ENCODE data around the gene GUCD1. TPM values are rescaled to one million over a fixed set of nuclear protein-coding genes. Genes with fewer than 3 reads are reported as not detected.

Gene GUCD1
- total and polyA plus RNA-seq, 10 of the 15 experiments (the other 5 are each of a cell fraction or from before 2014, with no cell fraction given) = 56.0 to 177 (median 88.2) TPM

GRCh38 chr22:24564376-24565058, 9.6 kb upstream of the GUCD1 start:
- no peak overlapping the region for H3K27ac ChIP-seq (ENCODE audit: control insufficient read depth, insufficient read depth)
- no peak overlapping the region for H2AFZ ChIP-seq (ENCODE audit: control insufficient read depth, low read depth, low read length)
- in situ Hi-C loops (cut with MboI) (no loop called here), intact Hi-C loops (cut with micrococcal nuclease; ENCODE audit: unreplicated experiment) (no loop called here)
- H3K27me3 ChIP-seq (replicated peaks in 1 of 2; ENCODE audit: control insufficient read depth in 2 of 2, insufficient read depth in 2 of 2, low read length in 1 of 2) = no peaks in the 10 kb centered on the region
- ATAC-seq (no peak), DNase-seq (ENCODE audit: low read depth, low spot score) (no peak), FAIRE-seq (no peak)
- peaks cover 20% of the 10 kb centered on the region in 2 experiments for H3K36me3 ChIP-seq (ENCODE audit: control insufficient read depth in 2 of 2, insufficient read depth in 2 of 2, low read length in 1 of 2)
- no peak overlapping the region for H3K9ac ChIP-seq (ENCODE audit: control insufficient read depth, insufficient read depth, low read length)
- H3K4me2 ChIP-seq (ENCODE audit: control insufficient read depth, insufficient read depth) = no peak overlapping the region
- H4K20me1 ChIP-seq (ENCODE audit: control insufficient read depth, insufficient read depth) = peaks cover 3% of the 10 kb centered on the region; the same call in 1 of the 2 replicates
- peaks cover 52% of the 10 kb centered on the region for H3K79me2 ChIP-seq (ENCODE audit: control insufficient read depth, insufficient read depth, low read length)
- ChIA-PET POLR2A (interaction anchor here (0.5 to 6.6 kb wide), 6 partner anchors 9 to 57 kb away, joined by 3 to 42 read pairs (median 4); partner anchors contain the start of genes GUCD1 and SNRPD3), CTCF (no interaction called here), RAD21 (ENCODE audit: unreplicated experiment) (interaction anchor here (1.1 to 2.0 kb wide), 2 partner anchors 11 to 43 kb away, joined by 3 to 8 read pairs; no protein-coding TSS in a partner anchor), SMC1A (ENCODE audit: uncharacterized antibody, unreplicated experiment) (interaction anchor here (0.9 to 3.4 kb wide), 3 partner anchors 9 to 12 kb away, joined by 4 to 11 read pairs (median 4); partner anchors contain the start of gene GUCD1)
- H3K9me3 ChIP-seq (replicated peaks; ENCODE audit: control insufficient read depth, insufficient read depth, low read length) = no peaks in the 10 kb centered on the region
- no TSS peak for BruUV-seq (replicated peaks)
- 97% methylated on average over 2 of the region's 2 CpGs for WGBS (ENCODE audit: insufficient coverage, insufficient replicate concordance, low lambda C conversion rate, missing lambda C conversion rate)
- no peak overlapping the region for H3K4me3 ChIP-seq
- no peaks in the 10 kb centered on the region for H3K4me1 ChIP-seq (ENCODE audit: control insufficient read depth, insufficient read depth, low read length)
- no peak for TF ChIP-seq CTCF (IDR thresholded peaks at IDR 0.05 in 2 of 3, conservative IDR thresholded peaks at IDR 0.05 in 1 of 3; ENCODE audit: control insufficient read depth in 2 of 3, extremely low read depth in 1 of 3, insufficient read depth in 1 of 3, low read depth in 3 of 3, low read length in 3 of 3)
- TF ChIP-seq PKNOX1 (IDR thresholded peaks at IDR 0.05) = peak; percentile 47

Data from GM12878 (cell line).